IMR-90 (cell line): ENCODE results near the gene HOXA2.

Source experiments
- CEBPB ChIP-seq: IDR thresholded peaks from 2 replicates; pipeline ENCODE4 v1.6.1; 2012; ENCODE audit warnings: low read depth, low read length, improper control_type of control experiment
- CHD1 ChIP-seq: IDR thresholded peaks from 2 replicates; pipeline ENCODE4 v1.6.1; 2012; ENCODE audit warnings: low read depth, low read length, improper control_type of control experiment
- MXI1 ChIP-seq: IDR thresholded peaks from 2 replicates; pipeline ENCODE4 v1.6.1; 2012; ENCODE audit warnings: low read depth, mild to moderate bottlenecking, low read length, moderate library complexity, borderline replicate concordance
- POLR2A ChIP-seq: IDR thresholded peaks from 2 replicates; pipeline ENCODE4 v1.6.1; 2012; ENCODE audit warnings: mild to moderate bottlenecking, low read depth, low read length
- SMC3 ChIP-seq: fragments of 150-350 bp; IDR thresholded peaks from 2 replicates; pipeline ENCODE4 v1.6.1; 2016; ENCODE audit warnings: low read depth, mild to moderate bottlenecking, antibody characterized with exemption, low read length, moderate library complexity
- TF ChIP-seq, protein P1 (sequence below): conservative IDR thresholded peaks from 2 replicates; pipeline ENCODE4 v1.5.1; 2012; ENCODE audit warnings: mild to moderate bottlenecking, low read depth, low read length, improper control_type of control experiment

- TF ChIP-seq, protein P1, sequence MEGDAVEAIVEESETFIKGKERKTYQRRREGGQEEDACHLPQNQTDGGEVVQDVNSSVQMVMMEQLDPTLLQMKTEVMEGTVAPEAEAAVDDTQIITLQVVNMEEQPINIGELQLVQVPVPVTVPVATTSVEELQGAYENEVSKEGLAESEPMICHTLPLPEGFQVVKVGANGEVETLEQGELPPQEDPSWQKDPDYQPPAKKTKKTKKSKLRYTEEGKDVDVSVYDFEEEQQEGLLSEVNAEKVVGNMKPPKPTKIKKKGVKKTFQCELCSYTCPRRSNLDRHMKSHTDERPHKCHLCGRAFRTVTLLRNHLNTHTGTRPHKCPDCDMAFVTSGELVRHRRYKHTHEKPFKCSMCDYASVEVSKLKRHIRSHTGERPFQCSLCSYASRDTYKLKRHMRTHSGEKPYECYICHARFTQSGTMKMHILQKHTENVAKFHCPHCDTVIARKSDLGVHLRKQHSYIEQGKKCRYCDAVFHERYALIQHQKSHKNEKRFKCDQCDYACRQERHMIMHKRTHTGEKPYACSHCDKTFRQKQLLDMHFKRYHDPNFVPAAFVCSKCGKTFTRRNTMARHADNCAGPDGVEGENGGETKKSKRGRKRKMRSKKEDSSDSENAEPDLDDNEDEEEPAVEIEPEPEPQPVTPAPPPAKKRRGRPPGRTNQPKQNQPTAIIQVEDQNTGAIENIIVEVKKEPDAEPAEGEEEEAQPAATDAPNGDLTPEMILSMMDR, result no peak
- TF ChIP-seq CHD1 (no peak), POLR2A (no peak), MXI1 (no peak), CEBPB (no peak), SMC3 (no peak)
Observed at GRCh38 chr7:27088002-27088922, 14.2 kb downstream of the HOXA2 start.
